Measurements from ENCODE around the gene TCTN2.

The TCTN2 gene

GRCh38 chr12:123667771-123668170 is 3.1 kb upstream of the TCTN2 start:
- DNase-seq (ENCODE audit: insufficient read length, low spot score) (no peak), FAIRE-seq (no peak)
- TF ChIP-seq CTCF (IDR thresholded peaks at IDR 0.05; ENCODE audit: insufficient read depth, missing control alignments) = no peak

- FAIRE-seq (no peak), DNase-seq (ENCODE audit: insufficient read length, low spot score) (no peak)
- TF ChIP-seq CTCF (IDR thresholded peaks at IDR 0.05; ENCODE audit: insufficient read depth, missing control alignments) = no peak
These were observed 963 bp downstream of the TCTN2 start for GRCh38 chr12:123671876-123672275.

- TF ChIP-seq CTCF (IDR thresholded peaks at IDR 0.05; ENCODE audit: insufficient read depth, missing control alignments) = no peak
- DNase-seq (ENCODE audit: insufficient read length, low spot score) (no peak), FAIRE-seq (no peak)
These were observed 4.5 kb downstream of the TCTN2 start for GRCh38 chr12:123675436-123675835.

GRCh38 chr12:123676616-123677320 is 5.9 kb downstream of the TCTN2 start:
- no peak for TF ChIP-seq CTCF (IDR thresholded peaks at IDR 0.05; ENCODE audit: insufficient read depth, missing control alignments)
- DNase-seq (ENCODE audit: insufficient read length, low spot score) = no peak
- FAIRE-seq = no peak

GRCh38 chr12:123678981-123679380 is 8.1 kb downstream of the TCTN2 start:
- TF ChIP-seq CTCF (IDR thresholded peaks at IDR 0.05; ENCODE audit: insufficient read depth, missing control alignments) = no peak
- no peak for FAIRE-seq
- no peak for DNase-seq (ENCODE audit: insufficient read length, low spot score)

GRCh38 chr12:123681605-123682004 is 10.7 kb downstream of the TCTN2 start:
- FAIRE-seq (no peak), DNase-seq (ENCODE audit: insufficient read length, low spot score) (no peak)

More at GRCh38 chr12:123681605-123682004, 10.7 kb downstream of the TCTN2 start:
- TF ChIP-seq CTCF (IDR thresholded peaks at IDR 0.05; ENCODE audit: insufficient read depth, missing control alignments) = no peak

Measured in D721Med (cell line).